HG03432 (cell line): ENCODE results near the gene SYNGR1.
"Not testable (repeated sequence)": the region's sequence is repeated elsewhere in the genome, so short reads cannot be mapped to it uniquely, and the experiment has no call there.

Source experiments
- ATAC-seq: cut with Tn5 transposase; IDR thresholded peaks from one replicate; pipeline ENCODE4 v1.9.1; 2021; ENCODE audit warnings: mild to moderate bottlenecking, moderate library complexity; ENCODE audit not compliant: unreplicated experiment

SYNGR1 gene

GRCh38 chr22:39316440-39317083 is 33.2 kb upstream of the SYNGR1 start:
- ATAC-seq, result no peak

GRCh38 chr22:39317084-39317774 is 32.6 kb upstream of the SYNGR1 start:
- ATAC-seq, result no peak

GRCh38 chr22:39317775-39318506 is 31.9 kb upstream of the SYNGR1 start:
- no peak for ATAC-seq

GRCh38 chr22:39318507-39319283 is 31.1 kb upstream of the SYNGR1 start:
- ATAC-seq, result peak; percentile 1

GRCh38 chr22:39319284-39320022 is 30.3 kb upstream of the SYNGR1 start, which contains the start of gene RPL3:
TSS of gene RPL3 (minus strand) at chr22:39319623. CDS start at chr22:39319597, 26 bp downstream.
- peak; percentile 80 for ATAC-seq

GRCh38 chr22:39320616-39321029 is 29.2 kb upstream of the SYNGR1 start:
- not testable (repeated sequence) for ATAC-seq

- no peak for ATAC-seq
These were observed 24.3 kb upstream of the SYNGR1 start for GRCh38 chr22:39325392-39325932.

GRCh38 chr22:39327995-39328754 is 21.6 kb upstream of the SYNGR1 start:
- ATAC-seq, result no peak

- not testable (repeated sequence) for ATAC-seq
These were observed 19.2 kb upstream of the SYNGR1 start for GRCh38 chr22:39330553-39330952.

- no peak for ATAC-seq
These were observed 17.2 kb upstream of the SYNGR1 start for GRCh38 chr22:39332441-39333064.

- ATAC-seq, result no peak
These were observed 13.4 kb upstream of the SYNGR1 start for GRCh38 chr22:39336411-39336810.

- ATAC-seq, result not testable (repeated sequence)
These were observed 10.0 kb upstream of the SYNGR1 start for GRCh38 chr22:39339775-39340174.

GRCh38 chr22:39341179-39341578 is 8.6 kb upstream of the SYNGR1 start:
- no peak for ATAC-seq

GRCh38 chr22:39343259-39344045 is 6.3 kb upstream of the SYNGR1 start:
- ATAC-seq, result no peak

GRCh38 chr22:39344046-39344390 is 5.8 kb upstream of the SYNGR1 start:
- no peak for ATAC-seq

GRCh38 chr22:39345231-39345630 is 4.6 kb upstream of the SYNGR1 start:
- ATAC-seq, result no peak

- no peak for ATAC-seq
These were observed 784 bp upstream of the SYNGR1 start for GRCh38 chr22:39348909-39349505.

GRCh38 chr22:39349506-39349966 is 255 bp upstream of the SYNGR1 start:
- ATAC-seq, result peak; percentile 46
